Inflammatory macrophage (primary cell): ENCODE results near the gene FAM81A.

Source experiments
- DNase-seq, 2 donors: peaks; one replicate each; pipeline ENCODE4 v3.0.0-alpha.2; 2020 to 2022
- total RNA-seq, 18 experiments: gene quantifications; one replicate each; lab custom pipeline; 2026; ENCODE audit warnings: mixed read lengths in 6 of 18, inconsistent platforms in 2 of 18; lab: John Stamatoyannopoulos, UW

The FAM81A gene
- total RNA-seq, result 4.8 to 42.9 (median 13.9) reads per million in 18 experiments

DNA sequence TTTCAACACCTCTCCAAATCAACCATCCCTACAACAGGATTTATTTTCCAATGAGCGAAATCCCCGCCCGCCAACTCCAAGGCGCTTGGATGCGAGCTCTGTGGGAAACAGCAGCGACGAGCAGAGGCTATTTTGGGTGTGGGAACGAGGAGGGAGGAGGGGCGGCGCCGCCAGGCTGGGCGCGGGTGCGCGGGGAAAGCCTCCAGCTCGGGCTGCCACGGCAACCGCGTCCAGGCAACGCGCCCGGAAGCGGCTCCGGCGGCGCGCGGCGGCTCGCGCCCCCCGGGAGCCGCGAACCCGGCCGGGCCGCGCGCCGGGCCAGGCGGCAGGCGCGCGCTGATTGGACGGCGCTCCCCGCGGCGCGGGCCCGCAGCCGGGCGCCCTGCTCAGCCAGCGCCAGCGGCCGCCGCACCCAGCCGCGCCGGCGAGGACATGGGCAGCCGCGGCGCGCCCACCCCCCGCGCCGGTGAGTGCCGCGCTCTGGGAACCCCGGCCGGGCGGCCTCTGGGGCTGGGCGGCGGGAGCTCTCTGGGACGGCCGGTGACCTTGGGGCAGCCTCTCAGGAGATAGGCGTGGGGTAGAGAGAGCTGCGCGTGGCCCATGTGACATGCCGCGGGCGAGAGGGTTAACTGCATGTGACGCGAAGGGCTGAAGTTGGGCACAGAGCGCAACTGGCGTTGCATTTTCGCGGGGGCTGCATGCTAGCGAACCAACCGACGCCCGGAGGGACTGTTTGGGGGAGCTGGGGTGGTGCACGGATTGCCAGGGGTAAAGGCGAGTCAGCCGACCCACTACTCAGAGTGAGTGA lies at the start of gene FAM81A:
TSS of gene FAM81A (plus strand) at position 370 of the 808 bp plus-strand sequence. CDS start 20,441 bp downstream, outside the sequence.
- DNase-seq, result peak; percentile 52 to 70

DNA sequence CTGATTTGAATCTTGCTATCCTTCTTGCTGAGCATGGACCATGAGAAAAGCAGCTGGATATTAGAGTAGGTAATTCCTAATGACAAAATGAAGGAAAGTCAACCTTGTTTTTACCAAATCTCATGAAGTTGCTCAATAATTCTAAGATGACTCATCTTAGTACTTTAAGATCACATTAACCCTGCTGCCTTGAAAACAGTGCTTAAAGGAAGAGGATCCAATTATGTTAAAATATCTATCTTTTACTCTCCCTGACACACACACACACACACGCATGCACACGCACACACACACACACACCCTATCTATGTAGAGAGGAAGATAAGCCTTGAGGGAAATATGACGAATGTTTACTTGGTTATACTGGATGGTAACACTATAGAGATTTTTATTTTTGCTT lies 49.3 kb upstream of the FAM81A start:
- peak in 1 of 2 donors; percentile 68 for DNase-seq

DNA sequence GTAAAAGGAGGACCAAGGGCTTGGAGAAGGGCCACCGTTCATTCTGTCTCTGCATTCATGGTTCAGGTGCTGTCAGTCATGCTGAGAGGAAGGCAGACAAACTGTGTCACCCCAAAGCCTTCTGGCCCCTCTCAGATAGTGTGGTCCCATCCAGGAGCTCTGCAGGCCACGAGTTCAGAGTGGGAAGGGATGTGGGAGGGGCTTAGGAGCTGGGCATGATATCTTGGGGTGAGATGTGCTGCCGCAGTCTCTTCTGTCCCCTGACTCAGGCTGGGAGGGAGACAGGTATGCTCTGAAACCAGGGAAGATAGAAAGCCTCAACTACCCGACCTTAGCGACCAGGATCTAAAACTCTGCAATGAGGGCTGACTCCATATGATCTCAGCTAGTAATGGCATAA lies 45.7 kb upstream of the FAM81A start:
- DNase-seq, result no peak

DNA sequence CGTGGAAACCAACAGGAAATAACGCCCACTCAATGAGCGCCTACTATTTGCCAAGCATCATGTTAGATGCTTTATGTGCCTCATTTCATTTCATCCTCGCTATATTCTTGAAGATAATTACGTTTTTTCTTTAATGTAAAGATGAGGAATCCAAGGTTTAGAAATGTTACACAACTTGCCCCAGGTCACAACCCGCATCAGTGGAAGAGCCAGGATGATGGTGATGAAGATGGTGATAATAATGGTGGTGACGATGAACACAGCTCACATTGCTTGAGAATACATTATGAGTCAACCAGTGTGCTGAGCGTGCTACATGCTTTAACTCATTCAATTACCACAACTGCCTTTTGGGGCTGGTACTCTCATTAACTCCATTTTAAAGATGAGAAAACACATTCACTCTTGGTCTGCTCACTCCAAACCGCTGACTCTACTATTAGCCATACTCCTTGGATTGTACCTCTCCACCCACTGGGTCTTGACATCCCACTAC lies 43.8 kb upstream of the FAM81A start:
- DNase-seq, result no peak

DNA sequence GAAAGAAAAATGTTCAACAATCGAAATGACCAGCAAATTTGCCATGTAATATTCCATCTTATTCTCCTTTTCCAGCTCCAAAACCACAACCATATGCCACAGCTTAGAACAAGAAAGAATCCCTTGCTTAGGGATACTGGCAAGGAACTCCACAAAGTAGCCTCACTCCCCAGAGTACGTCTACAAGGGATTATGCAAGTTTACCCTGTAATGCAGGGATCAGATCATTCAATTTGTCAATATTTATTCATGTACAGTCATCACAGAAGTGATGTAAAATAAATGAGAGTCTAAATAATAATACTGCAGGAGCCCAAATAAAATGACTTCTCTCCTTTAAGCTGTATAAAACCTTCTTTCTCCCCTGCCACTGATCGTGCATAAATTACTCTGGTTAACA lies 41.8 kb upstream of the FAM81A start:
- no peak for DNase-seq

DNA sequence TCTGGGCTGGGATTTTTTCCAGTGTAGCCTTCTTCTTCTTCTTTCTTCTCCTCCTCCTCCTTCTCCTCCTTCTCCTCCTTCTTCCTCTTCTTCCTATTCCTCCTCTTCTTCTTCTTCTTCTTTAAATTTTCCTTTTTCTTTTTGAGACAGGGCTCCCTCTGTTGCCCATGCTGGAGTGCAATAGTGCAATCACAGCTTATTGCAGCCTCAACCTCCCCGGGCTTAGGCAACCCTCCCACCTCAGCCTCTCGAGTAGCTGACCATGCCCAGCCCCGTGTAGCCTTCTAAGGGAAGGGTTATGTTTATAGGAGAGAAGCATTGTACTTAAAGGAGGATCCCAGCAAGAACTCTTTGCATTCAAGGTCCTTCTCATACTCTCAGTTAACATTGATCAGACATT lies 41.3 kb upstream of the FAM81A start:
- DNase-seq, result peak in 1 of 2 donors; percentile 71

DNA sequence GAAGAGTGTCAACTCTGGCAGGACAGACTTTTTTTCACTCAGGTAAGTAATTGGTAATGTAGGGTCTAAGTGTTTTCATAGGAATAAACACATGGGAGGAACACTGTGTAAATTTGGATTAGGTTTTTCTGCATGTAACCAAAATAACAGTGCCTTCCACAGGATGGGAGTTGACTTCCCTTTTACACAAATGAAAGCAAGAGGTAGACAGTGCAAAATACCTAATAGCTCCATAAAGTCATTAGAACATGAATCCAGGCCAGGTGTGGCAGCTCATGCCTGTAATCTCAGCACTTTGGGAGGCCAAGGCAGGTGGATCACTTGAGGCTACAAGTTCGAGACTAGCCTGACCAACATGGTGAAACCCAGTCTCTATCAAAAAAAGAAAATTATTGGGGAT lies 39.8 kb upstream of the FAM81A start:
- DNase-seq, result no peak

DNA sequence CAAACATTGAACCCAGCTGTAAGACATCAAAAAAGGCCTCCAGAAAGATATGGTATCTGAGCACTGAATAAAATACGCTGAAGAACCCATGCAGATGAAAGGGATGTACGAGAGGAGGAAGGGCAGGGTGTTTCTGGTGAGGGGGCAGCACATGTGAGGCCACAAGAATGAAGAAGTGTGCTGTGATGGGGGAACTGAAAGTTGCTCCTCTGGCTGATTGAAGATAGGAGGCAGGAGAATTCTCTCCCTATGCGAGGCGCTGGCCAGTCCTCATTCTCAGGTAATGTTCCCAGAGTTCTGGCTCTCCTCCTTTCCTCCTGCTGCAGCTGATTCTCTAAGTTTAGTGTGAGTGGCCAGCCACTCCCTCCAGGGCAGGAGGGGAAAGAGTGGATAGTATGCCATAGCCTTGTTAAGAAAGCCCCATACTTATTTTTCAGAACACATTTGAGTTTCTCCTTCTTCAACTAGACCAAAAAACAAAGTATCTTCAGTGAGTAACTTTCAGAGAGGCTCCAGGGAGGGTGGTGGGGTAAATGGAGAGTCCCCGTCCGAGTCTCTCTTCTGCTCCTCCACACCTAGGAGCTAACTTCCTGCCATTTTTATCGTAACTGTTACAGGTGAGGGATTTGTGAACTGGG lies 38.4 kb upstream of the FAM81A start:
- DNase-seq, result peak; percentile 79 to 82

DNA sequence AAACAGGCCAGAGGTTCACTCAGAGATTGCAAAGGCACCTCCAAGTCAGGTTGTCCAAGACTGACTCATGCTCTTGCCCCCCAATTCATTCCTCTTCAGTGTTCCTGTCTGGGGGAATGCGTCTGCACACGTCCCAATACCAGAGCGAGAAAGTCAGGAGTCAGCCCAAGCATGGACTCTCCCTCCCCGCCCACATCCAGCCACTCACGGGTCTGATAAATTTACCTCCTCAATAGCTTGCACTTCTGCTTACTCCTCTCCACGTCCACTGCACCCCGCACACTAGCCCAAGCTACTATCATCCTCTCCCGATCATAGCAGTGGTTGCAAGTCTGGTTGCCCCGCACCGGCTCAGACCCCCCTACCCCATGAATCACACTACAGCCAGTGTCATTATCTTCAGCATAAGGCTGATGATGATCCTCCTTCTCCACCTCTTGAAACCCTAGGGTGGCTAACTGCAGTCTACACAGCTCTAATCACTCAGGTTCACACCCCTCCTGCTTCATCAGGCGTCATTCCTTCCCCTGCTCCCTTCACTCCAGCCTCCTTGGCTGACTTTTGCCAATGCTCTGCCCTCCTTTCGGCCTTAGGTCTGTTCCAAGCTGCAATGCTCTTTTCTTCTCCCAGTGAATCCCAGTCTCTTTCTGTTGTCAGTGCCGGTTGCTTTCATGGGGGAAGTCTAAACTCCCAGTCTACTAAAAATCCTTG lies 37.7 kb upstream of the FAM81A start:
- peak in 1 of 2 donors; percentile 51 for DNase-seq

DNA sequence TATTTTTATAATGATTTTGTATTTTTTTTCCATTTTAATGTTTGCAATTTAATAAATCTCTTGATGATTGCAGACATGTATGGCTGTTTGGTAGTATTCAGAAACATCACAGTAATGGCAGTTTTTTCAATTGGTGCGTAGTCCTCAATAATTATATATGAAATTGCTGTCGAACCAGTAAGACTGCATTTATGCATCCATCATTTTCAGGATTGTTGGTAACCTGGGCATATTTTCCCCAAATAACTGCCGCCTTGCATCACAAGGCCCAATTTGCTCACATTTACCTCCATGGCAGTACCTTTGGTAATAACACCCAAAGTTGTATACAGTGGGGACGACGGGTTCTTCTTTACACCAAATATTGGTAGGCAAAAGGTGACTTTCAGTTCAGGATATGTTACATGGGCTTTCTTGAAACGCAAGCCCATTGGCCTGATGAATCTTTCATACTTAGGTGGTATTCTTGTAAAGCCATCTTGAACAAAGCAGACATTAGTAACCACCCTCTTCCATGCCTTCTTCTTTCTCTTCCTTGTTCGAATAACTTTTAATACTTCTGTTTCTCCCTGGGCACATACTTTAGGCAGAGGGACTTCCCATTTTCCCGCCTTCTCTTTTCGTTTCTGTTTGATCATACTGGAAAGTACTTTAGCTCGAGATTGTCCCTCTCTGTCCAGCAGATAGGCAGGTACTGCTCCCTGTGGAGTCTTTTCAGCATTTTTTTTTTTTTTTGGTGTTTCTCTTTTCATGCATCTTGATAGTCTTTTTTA lies 36.7 kb upstream of the FAM81A start:
- DNase-seq, result peak; percentile 53 to 57

DNA sequence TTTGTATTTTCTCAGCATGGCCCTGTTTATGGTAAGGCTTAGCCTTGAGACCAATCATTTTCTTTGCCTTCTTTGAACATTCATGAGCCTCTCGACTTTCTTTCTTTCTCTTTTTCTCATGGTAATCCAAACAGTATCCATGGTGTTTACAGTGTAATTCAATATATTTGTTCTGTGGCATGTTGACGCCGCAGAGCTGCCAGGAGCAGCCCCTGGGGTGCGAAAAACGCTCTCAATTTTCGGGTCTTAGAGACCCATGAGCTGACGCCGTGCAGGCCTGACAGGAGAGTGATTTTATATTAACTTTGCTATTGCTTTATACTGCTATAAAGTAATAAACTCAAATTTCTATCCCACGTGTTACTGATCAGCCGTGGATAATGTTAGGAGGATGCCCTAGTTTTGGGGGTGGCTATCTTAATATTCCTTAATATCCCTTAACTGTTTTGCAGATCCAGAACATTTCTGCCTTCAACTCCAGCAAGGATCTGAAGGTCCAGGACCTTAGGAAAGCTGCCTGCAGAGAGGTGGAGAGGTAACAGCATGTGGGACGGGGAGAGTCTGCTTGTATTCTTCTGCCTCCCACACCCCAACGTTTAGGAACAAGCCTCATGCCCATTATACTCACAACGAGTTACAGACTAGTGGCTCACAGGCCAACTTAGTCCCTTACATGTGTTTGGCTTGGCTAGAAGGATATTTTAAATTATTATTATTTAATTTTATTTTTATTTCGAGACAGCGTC lies 36.0 kb upstream of the FAM81A start:
- DNase-seq, result no peak

DNA sequence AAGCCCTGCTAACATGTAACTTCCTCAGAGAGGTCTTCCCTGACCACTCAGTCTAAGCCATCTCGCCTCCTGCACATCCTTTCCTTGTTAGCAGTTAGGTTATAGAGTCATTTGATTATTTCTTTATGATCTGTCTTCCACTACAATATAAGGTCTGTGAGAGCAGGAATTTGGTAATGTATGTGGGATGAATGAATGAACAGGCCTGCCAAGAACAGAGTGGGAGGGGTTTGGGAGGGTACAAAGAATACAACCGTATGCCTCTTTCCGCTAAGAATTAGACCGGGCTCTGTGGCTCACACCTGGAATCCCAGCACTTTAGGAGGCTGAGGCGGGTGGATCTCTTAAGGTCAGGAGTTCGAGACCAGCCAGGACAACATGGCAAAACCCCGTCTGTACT lies 32.9 kb upstream of the FAM81A start:
- DNase-seq, result no peak

DNA sequence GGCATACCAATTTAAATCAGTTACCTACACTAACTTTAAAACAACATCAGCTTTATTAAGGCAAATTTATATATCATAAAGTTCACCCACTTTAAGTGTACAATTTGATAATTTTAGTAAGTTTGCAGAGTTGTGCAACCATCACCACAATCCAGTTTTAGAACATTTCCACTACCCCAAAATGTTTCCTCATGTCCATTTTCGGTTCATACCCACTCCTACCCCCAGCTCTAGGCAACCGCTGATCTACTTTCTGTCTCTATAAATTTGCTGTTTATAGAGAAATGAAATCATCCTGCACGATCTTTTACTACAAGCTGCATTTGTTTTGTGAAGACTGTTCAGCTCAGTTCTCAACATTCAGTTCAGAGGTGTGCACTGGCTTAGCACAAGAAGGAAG lies 31.5 kb upstream of the FAM81A start:
- peak; percentile 76 to 81 for DNase-seq

DNA sequence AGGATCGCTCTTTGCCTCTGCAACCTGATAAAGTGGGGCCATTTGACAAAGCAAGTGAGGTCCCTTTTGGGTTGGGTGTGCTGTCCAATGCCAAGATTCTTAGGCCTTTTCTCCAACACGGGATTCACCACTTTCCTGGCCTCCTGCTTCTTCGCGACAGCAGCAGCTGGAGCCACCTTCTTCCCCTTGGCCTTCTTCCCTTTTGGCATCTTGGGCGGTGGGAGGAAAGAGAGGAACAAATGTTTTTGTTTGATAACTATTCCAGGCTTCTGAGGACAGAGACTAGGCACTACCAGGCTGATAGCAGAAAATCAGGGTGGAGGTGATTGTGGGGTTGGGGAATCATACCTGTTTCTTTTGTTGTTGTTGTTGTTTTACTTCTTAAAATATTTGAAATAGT lies 30.0 kb upstream of the FAM81A start:
- peak in 1 of 2 donors; percentile 43 for DNase-seq

DNA sequence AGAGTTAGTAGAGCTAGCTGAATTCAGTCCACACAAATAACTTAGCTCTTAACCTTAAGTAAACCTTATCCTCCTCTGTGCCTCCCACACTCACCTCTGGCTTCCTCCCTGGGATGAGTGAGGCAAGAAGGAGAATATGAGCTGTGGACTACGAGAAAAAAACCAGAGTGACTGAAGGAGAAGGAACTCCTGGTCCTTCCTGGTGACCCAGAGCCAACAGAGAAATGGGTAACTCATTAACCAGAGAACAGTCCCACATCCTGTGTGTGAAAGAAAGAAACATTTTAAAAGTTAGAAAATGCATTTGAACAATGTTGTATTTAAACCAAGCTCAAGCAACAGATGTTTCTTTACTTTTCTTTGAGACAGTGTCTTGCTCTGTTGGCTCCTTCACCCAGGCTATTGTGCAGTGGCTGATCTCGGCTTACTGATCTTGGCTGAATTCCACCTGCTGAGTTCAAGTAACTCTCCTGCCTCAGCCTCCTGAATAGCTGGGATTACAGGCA lies 27.5 kb upstream of the FAM81A start:
- peak; percentile 70 to 75 for DNase-seq

DNA sequence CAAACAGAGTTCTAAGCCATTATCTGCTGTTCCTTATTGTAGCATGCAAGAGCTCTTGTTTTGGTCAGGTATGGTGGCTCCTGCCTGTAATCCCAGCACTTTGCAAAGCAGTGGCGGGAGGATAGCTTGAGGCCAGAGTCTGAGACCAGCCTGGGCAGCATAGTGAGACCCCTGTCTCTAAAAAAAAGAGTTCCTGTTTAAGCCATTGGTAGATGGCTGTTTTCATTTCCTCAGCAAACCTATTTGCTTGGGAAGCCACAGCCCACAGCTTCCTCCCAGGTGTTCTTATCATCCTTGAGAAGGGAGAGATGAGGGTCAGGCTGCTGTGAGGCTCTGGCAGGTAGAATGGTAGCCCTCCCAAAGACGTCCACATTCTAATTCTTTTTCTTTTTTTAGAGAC lies 24.4 kb upstream of the FAM81A start:
- no peak for DNase-seq

DNA sequence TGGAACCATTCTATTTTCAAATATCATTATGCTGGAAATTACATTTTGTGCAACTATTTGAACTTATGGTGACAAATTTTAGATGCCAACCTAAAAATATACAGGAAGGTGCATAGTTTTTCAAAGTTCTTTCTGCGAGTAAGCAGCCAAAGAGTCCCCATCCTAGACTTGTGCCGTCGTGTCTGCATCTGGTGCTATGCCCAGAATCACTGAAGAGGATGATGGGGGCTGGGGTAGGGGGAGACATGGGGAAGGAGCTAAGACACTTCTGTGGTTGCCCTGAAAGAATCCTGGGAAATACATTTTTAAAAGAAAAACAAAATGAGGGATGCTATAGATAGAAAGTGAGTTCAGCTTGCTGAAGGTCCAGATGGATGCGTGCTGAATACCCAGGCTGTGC lies 21.2 kb upstream of the FAM81A start:
- DNase-seq, result no peak

DNA sequence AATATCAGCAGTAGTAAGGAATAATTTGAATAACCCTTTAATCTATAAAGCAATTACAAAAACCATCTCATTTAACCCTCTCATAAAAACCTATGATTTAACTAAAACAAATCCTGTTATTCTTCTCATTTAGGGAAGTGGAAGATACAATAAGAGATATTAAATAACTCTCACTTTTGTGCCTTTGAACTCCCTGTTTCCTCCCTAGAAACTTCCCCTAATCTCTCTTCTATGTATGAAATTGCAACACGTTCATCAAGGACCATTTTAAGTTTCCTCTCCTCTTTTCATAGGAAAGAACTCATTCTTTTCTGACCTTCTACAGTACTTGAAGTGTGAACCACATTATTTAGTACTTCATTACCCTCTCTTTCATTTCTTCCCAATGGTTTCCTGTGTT lies 18.8 kb upstream of the FAM81A start:
- DNase-seq, result peak in 1 of 2 donors; percentile 19

DNA sequence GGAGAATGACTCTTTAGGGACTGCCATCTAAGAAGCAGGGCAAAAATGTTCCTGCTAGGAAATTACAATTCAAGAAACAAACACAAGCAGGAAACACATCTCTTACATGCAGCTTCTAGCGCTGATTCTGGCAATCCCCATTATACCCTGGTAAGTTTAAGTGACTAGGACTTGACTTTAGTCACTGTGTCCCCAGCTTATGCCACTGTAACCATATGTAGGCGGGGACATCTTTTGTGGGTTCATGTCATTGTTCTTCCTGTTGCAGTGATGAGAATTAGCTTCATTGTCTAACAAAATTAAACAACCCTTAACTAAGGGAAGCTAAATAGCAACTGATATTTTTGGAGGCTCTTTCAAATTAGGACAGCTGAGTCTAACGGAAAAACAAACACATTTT lies 17.9 kb upstream of the FAM81A start:
- DNase-seq, result peak; percentile 20 to 48

DNA sequence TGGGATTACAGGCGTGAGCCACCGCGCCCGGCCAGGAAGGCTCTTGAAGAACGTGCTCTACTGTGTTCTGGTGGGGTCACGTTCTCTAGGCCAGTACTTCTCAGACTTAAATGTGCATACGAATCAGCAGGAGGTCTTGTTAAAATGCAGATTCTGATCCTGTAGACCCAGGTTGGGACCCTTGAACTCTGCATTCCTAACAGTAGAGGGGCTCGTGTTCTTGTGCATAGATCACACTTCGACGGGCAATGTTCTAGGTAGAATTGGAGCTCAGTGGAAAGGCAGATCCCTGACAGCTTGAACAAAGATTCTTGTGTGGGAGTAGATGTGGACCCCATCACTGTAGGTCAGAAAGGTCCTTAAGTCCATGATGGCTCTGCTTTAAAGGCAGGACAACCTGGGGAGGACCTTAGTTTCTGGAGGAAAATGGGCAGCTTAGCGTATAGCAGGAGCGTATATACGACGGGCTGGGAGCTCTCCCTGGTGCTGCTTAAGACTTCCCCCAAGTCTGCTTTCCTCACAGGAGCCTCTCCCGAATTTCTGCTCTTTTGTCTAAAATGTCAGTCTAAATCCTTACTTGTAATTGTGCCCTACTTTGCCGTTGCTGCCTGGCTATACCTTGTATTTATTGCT lies 16.9 kb upstream of the FAM81A start:
- no peak for DNase-seq

DNA sequence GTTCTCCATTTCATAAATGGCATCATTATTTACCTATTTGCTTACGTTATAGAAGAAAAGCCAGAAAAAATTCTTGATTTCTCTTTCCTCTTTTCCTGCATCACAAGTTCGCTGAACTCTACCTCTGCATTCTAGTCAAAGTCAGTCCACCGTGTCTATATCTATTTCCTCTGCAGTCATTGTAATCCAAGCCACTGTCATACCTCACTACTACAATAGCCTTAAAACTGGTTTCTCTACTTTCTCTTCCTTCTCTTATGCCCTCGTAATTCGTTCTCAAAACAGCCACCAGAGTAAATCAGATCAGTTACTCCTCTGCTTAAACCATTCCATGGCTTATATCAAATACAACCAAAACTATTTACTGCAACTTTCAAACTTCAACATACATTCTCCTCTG lies 13.4 kb upstream of the FAM81A start:
- DNase-seq, result no peak
